Osteoblast (primary cell): Measurements from ENCODE around the gene HBG1. TPM values are rescaled to one million over a fixed set of nuclear protein-coding genes. Genes with fewer than 3 reads are reported as not detected.

ENCODE experiments used
- DNase-seq: peaks from one replicate; pipeline ENCODE4 v3.0.0; 2011; ENCODE audit warnings: low spot score, mixed read lengths; ENCODE audit not compliant: insufficient read length; ENCODE audit errors: missing footprints
- H2AFZ ChIP-seq: 2 replicates; pipeline ENCODE4 v1.6.0; 2011; ENCODE audit warnings: mild to moderate bottlenecking, low read length
- H3K27ac ChIP-seq: 2 replicates; pipeline ENCODE4 v1.5.1; 2011; ENCODE audit warnings: mild to moderate bottlenecking, low read depth, low read length, moderate library complexity
- H3K27me3 ChIP-seq: 2 replicates; pipeline ENCODE4 v1.6.0; 2012; ENCODE audit warnings: mild to moderate bottlenecking, control low read depth, inconsistent platforms, low read length, moderate library complexity; ENCODE audit not compliant: insufficient read depth
- H3K36me3 ChIP-seq: 2 replicates; pipeline ENCODE4 v1.5.1; 2011; ENCODE audit warnings: mild to moderate bottlenecking, low read length, control low read depth, moderate library complexity; ENCODE audit not compliant: insufficient read depth
- H3K4me1 ChIP-seq: 2 replicates; pipeline ENCODE4 v1.5.1; 2011; ENCODE audit warnings: mild to moderate bottlenecking, low read length, control low read depth, moderate library complexity; ENCODE audit not compliant: insufficient read depth
- H3K4me2 ChIP-seq: 2 replicates; pipeline ENCODE4 v1.6.0; 2011; ENCODE audit warnings: mild to moderate bottlenecking, low read length; ENCODE audit not compliant: insufficient read depth
- H3K4me3 ChIP-seq: fragments of 200-600 bp; sonication (generic); 3 replicates; pipeline ENCODE4 v1.5.1; 2012; ENCODE audit warnings: mild to moderate bottlenecking, low read length, inconsistent platforms; ENCODE audit not compliant: insufficient read depth
- H3K79me2 ChIP-seq: 2 replicates; pipeline ENCODE4 v1.6.0; 2012; ENCODE audit warnings: mild to moderate bottlenecking, low read length, control low read depth, inconsistent platforms; ENCODE audit not compliant: insufficient read depth
- H3K9me3 ChIP-seq: 2 replicates; pipeline ENCODE4 v1.5.1; 2011; ENCODE audit warnings: low read depth, low read length, control low read depth
- H4K20me1 ChIP-seq: 2 replicates; pipeline ENCODE4 v1.6.0; 2012; ENCODE audit warnings: mild to moderate bottlenecking, low read length, control low read depth; ENCODE audit not compliant: insufficient read depth
- total RNA-seq: library from RNA; depleted of rRNA; stranded (reverse); fragments of >200 nt; gene quantifications from 2 replicates; pipeline ENCODE4 v1.2.3, GENCODE V29; 2012
- TF ChIP-seq, protein P1 (sequence below): IDR thresholded peaks from 2 replicates; pipeline ENCODE4 v1.5.1; 2011; ENCODE audit warnings: mild to moderate bottlenecking, low read depth, low read length, moderate library complexity; ENCODE audit errors: extremely low read depth

HBG1 gene
- total RNA-seq, 1 donor: not detected

DNA sequence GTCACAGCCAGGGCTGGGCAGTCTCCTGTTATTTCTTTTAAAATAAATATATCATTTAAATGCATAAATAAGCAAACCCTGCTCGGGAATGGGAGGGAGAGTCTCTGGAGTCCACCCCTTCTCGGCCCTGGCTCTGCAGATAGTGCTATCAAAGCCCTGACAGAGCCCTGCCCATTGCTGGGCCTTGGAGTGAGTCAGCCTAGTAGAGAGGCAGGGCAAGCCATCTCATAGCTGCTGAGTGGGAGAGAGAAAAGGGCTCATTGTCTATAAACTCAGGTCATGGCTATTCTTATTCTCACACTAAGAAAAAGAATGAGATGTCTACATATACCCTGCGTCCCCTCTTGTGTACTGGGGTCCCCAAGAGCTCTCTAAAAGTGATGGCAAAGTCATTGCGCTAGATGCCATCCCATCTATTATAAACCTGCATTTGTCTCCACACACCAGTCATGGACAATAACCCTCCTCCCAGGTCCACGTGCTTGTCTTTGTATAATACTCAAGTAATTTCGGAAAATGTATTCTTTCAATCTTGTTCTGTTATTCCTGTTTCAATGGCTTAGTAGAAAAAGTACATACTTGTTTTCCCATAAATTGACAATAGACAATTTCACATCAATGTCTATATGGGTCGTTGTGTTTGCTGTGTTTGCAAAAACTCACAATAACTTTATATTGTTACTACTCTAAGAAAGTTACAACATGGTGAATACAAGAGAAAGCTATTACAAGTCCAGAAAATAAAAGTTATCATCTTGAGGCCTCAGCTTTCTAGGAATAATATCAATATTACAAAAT, 38.6 kb upstream of the HBG1 start:
- Histone ChIP-seq H3K4me1 (peaks cover 13% of the 10 kb centered on the region), H3K79me2 (no peaks in the 10 kb centered on the region), H3K27ac (no peak overlapping the region), H4K20me1 (no peaks in the 10 kb centered on the region), H3K4me3 (no peak overlapping the region), H2AFZ (no peak overlapping the region), H3K36me3 (no peaks in the 10 kb centered on the region), H3K4me2 (no peak overlapping the region), H3K27me3 (no peaks in the 10 kb centered on the region), H3K9me3 (no peaks in the 10 kb centered on the region)
- TF ChIP-seq, protein P1, sequence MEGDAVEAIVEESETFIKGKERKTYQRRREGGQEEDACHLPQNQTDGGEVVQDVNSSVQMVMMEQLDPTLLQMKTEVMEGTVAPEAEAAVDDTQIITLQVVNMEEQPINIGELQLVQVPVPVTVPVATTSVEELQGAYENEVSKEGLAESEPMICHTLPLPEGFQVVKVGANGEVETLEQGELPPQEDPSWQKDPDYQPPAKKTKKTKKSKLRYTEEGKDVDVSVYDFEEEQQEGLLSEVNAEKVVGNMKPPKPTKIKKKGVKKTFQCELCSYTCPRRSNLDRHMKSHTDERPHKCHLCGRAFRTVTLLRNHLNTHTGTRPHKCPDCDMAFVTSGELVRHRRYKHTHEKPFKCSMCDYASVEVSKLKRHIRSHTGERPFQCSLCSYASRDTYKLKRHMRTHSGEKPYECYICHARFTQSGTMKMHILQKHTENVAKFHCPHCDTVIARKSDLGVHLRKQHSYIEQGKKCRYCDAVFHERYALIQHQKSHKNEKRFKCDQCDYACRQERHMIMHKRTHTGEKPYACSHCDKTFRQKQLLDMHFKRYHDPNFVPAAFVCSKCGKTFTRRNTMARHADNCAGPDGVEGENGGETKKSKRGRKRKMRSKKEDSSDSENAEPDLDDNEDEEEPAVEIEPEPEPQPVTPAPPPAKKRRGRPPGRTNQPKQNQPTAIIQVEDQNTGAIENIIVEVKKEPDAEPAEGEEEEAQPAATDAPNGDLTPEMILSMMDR: no peak
- DNase-seq: peak; percentile 8

DNA sequence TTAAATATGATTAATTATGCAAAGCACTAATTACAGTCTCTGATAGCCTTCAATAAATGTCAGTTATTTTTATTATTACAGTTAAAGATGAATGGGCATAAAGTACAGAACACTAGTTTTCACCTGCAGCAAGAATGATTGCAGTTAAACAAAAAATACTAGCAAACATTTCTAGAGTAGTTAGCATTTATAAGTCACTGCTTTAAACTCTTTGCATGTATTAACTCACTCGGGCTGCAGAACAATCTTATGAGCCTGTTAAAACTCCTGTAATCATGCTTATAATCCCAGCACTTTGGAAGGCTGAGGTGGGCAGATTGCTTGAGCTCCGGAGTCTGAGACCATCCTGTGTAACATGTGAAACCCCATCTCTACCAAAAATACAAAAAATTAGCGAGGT, 37.2 kb upstream of the HBG1 start:
- Histone ChIP-seq H4K20me1 (no peaks in the 10 kb centered on the region), H3K36me3 (no peaks in the 10 kb centered on the region), H3K79me2 (no peaks in the 10 kb centered on the region), H3K27me3 (no peaks in the 10 kb centered on the region), H3K4me3 (no peak overlapping the region), H3K9me3 (no peaks in the 10 kb centered on the region), H3K27ac (no peak overlapping the region), H2AFZ (no peak overlapping the region), H3K4me2 (no peak overlapping the region), H3K4me1 (peaks cover 9% of the 10 kb centered on the region)
- no peak for DNase-seq
- TF ChIP-seq, protein P1: no peak

DNA sequence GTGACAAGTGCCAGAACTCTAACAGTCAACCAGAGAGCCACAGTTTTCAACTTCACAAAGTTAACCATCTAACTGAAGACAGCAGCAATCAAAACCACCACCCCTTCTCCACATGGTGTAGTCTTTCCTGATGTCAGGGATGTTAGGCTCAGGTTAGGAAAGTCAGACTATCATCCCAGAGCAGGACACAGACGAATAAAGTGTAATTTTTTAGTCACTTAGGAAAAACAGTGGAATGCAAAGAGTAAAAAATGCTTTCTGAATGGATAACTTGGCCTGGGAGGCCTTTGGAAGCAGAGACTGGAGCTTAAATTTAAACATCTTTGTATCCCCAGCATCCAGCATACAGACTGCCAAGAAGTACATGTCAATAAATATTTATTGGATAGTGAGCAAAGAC, 36.7 kb upstream of the HBG1 start:
- Histone ChIP-seq H3K9me3 (no peaks in the 10 kb centered on the region), H3K79me2 (no peaks in the 10 kb centered on the region), H3K4me3 (no peak overlapping the region), H2AFZ (no peak overlapping the region), H3K27me3 (no peaks in the 10 kb centered on the region), H3K4me1 (peaks cover 9% of the 10 kb centered on the region), H3K36me3 (no peaks in the 10 kb centered on the region), H4K20me1 (no peaks in the 10 kb centered on the region), H3K27ac (no peak overlapping the region), H3K4me2 (no peak overlapping the region)
- no peak for DNase-seq
- TF ChIP-seq, protein P1: no peak

DNA sequence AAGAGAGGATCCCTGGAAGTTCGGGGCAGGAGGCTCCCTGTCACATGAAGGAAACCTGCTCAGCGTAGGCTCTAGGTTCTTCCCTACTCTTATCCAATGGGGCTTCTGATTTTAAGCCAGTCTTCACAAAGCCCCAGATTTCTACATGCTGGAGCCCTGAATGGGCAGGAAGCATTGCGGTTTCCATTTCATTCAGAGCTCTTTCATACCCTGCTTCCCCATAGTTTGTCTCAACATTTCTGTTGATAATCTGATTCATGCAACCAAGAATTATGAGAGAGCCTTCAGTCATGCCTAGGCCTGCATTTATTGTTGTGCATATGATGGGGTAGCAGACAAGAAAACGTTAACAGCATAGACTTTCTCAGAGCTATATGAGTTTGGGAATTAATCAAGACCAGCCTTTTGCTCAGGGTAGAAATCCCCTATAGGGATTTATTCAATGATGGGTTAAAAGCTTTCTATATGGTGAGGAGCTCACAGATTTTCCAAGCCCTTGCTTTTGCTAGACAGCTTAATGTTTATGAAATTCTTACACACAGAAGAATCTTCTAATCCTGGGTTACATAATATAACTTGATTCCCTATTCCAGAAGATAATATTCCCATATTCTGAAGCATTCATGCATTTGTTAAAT, 36.2 kb upstream of the HBG1 start:
- no peak for DNase-seq
- no peaks in the 10 kb centered on the region for H3K36me3 ChIP-seq
- TF ChIP-seq, protein P1: no peak
- no peaks in the 10 kb centered on the region for H3K9me3 ChIP-seq
- H3K79me2 ChIP-seq: no peaks in the 10 kb centered on the region
- H3K4me3 ChIP-seq: no peak overlapping the region
- no peak overlapping the region for H3K4me2 ChIP-seq
- peaks cover 13% of the 10 kb centered on the region for H3K4me1 ChIP-seq
- H3K27ac ChIP-seq: no peak overlapping the region
- H3K27me3 ChIP-seq: no peaks in the 10 kb centered on the region
- no peak overlapping the region for H2AFZ ChIP-seq
- H4K20me1 ChIP-seq: no peaks in the 10 kb centered on the region
